Gastrocnemius medialis (tissue), 4 donors: Measurements from ENCODE around the gene KCNS1. TPM values are rescaled to one million over a fixed set of nuclear protein-coding genes. Genes with fewer than 3 reads are reported as not detected.
A peak's percentile ranks its signal among the peaks of the same experiment; 100 is the strongest.

Experiments
- ATAC-seq, 2 donors: fragments of 150-250 bp; one replicate each; pipeline ENCODE4 v1.9.1; 2016
- DNase-seq, 2 donors: peaks; one replicate each; pipeline ENCODE4 v3.0.0-alpha.2; 2019
- H3K27ac ChIP-seq, 4 donors: fragments of 200-600 bp; sonication (generic); 1 replicate in 1 of 4; 2 replicates in 3 of 4; pipeline ENCODE4 v1.5.1; 2016 to 2018; ENCODE audit warnings: mild to moderate bottlenecking in 2 of 4, moderate library complexity in 1 of 4
- H3K27me3 ChIP-seq, 3 donors: fragments of 200-600 bp; sonication (generic) in 2 of 3; 1 replicate in 1 of 3; 2 replicates in 2 of 3; pipeline versions ENCODE4 v1.5.1 to v1.6.0; 2016 to 2019; ENCODE audit warnings: mild to moderate bottlenecking in 1 of 3, moderate library complexity in 1 of 3
- H3K36me3 ChIP-seq, 2 donors: fragments of 200-600 bp; sonication (generic) in 1 of 2; one replicate each; pipeline ENCODE4 v1.5.1; 2017 to 2018
- H3K4me1 ChIP-seq, 2 donors: fragments of 200-600 bp; sonication (generic) in 1 of 2; one replicate each; pipeline ENCODE4 v1.5.1; 2016 to 2017; ENCODE audit warnings: mild to moderate bottlenecking in 2 of 2
- H3K4me3 ChIP-seq, 4 donors: fragments of 200-600 bp; sonication (generic) in 3 of 4; 1 replicate in 1 of 4; 2 replicates in 3 of 4; pipeline ENCODE4 v1.5.1; 2016 to 2019; ENCODE audit warnings: mild to moderate bottlenecking in 2 of 4
- H3K9me3 ChIP-seq, 3 donors: fragments of 200-600 bp; sonication (generic) in 2 of 3; 1 replicate in 1 of 3; 2 replicates in 2 of 3; pipeline ENCODE4 v1.5.1; 2016 to 2019
- CTCF ChIP-seq, 5 experiments: fragments of 450-650 bp in 3 of 5; fragments of 200-600 bp in 2 of 5; sonication (generic) in 2 of 5; IDR thresholded peaks in 4 of 5; conservative IDR thresholded peaks in 1 of 5; 1 replicate in 4 of 5; 2 replicates in 1 of 5; pipeline ENCODE4 v1.5.1; 2016 to 2019; ENCODE audit warnings: antibody characterized with exemption in 5 of 5, mild to moderate bottlenecking in 3 of 5, moderate library complexity in 3 of 5
- POLR2A ChIP-seq, 2 donors: fragments of 450-650 bp; IDR thresholded peaks; one replicate each; pipeline ENCODE4 v1.6.1; 2017; ENCODE audit warnings: antibody characterized with exemption in 2 of 2, mild to moderate bottlenecking in 2 of 2, moderate library complexity in 2 of 2
- in situ Hi-C, 4 donors: fragments of 200-750 bp; cut with MboI; loops; one replicate each; pipeline versions ENCODE4 v1.15.0 to v1.8.0; 2017; ENCODE audit warnings: low sequenced_read_pairs in 4 of 4
- intact Hi-C: fragments of 100-400 bp; cut with DNase I; formaldehyde crosslinking; loops from one replicate; pipeline ENCODE4 v1.15.1; 2023; ENCODE audit warnings: low total_unique reads
- total RNA-seq, 4 donors: library from RNA; depleted of rRNA; stranded (reverse); fragments of >200 nt; gene quantifications; one replicate each; pipeline versions ENCODE4 v1.1.0 to v1.2.3, GENCODE V29; 2016

KCNS1 gene
- total RNA-seq, 4 donors from 2014 or later = not detected

GRCh38 chr20:45080867-45081624 is 19.9 kb downstream of the KCNS1 start:
- TF ChIP-seq CTCF (IDR thresholded peaks at IDR 0.05 in 4 of 5, conservative IDR thresholded peaks at IDR 0.05 in 1 of 5) = peak in 1 of 5 experiments; percentile 13
- no peak for TF ChIP-seq POLR2A (IDR thresholded peaks at IDR 0.05)
- in situ Hi-C loops = no loop called here
- H3K9me3 ChIP-seq = no peaks in the 10 kb centered on the region
- H3K27ac ChIP-seq = no peak overlapping the region
- H3K36me3 ChIP-seq = peaks cover 0 to 39% of the 10 kb centered on the region in 2 donors
- ATAC-seq (no peak), DNase-seq (no peak)
- intact Hi-C loops = no loop called here
- H3K4me1 ChIP-seq = no peaks in the 10 kb centered on the region
- H3K4me3 ChIP-seq = no peak overlapping the region
- H3K27me3 ChIP-seq = no peaks in the 10 kb centered on the region

GRCh38 chr20:45077559-45077958 is 23.4 kb downstream of the KCNS1 start:
- Histone ChIP-seq H3K27ac (no peak overlapping the region), H3K9me3 (no peaks in the 10 kb centered on the region), H3K4me3 (no peak overlapping the region), H3K36me3 (peaks cover 0 to 54% of the 10 kb centered on the region in 2 donors), H3K27me3 (no peaks in the 10 kb centered on the region), H3K4me1 (no peaks in the 10 kb centered on the region)
- TF ChIP-seq POLR2A (IDR thresholded peaks at IDR 0.05) (no peak), CTCF (IDR thresholded peaks at IDR 0.05 in 4 of 5, conservative IDR thresholded peaks at IDR 0.05 in 1 of 5) (no peak)
- no peak for DNase-seq
- intact Hi-C loops = no loop called here
- no peak for ATAC-seq
- in situ Hi-C loops = no loop called here

DNA sequence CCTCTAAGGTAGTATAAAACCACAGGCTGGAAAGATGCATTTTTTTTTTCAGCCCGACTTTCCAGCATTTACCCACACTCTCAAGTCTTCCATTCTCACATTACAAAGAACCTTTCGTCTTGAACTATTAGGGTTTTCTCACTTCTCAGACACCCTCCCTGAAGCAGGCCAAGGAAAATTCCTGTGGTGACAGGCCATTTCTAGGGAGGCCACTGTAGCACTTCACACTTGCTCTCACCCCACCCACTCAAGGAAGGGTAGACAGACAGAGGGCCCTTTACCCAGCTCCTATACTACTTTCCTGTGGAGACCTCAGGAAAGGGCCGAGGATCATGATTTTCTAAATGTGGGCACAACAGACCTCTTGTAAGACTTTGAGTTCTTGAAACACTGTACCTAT is 27.7 kb downstream of the KCNS1 start:
- DNase-seq = no peak
- peaks cover 0 to 23% of the 10 kb centered on the region in 2 donors for H3K36me3 ChIP-seq
- no peak overlapping the region for H3K4me3 ChIP-seq
- ATAC-seq = no peak
- no peak overlapping the region for H3K27ac ChIP-seq
- in situ Hi-C loops (loop anchor here in 1 of 4 donors (25.0 kb wide), 1 partner anchor 111 kb away; the partner anchor contains the start of genes STK4 and TOMM34), intact Hi-C loops (no loop called here)
- no peaks in the 10 kb centered on the region for H3K27me3 ChIP-seq
- no peaks in the 10 kb centered on the region for H3K9me3 ChIP-seq
- H3K4me1 ChIP-seq = peaks cover 7 to 11% of the 10 kb centered on the region in 2 donors
- TF ChIP-seq POLR2A (IDR thresholded peaks at IDR 0.05) (no peak), CTCF (IDR thresholded peaks at IDR 0.05 in 4 of 5, conservative IDR thresholded peaks at IDR 0.05 in 1 of 5) (no peak)

GRCh38 chr20:45072066-45072465 is 28.9 kb downstream of the KCNS1 start:
- Histone ChIP-seq H3K4me3 (no peak overlapping the region), H3K9me3 (no peaks in the 10 kb centered on the region), H3K4me1 (peaks cover 7 to 11% of the 10 kb centered on the region in 2 donors), H3K27ac (no peak overlapping the region), H3K36me3 (peaks cover 0 to 23% of the 10 kb centered on the region in 2 donors), H3K27me3 (no peaks in the 10 kb centered on the region)
- DNase-seq = no peak
- no peak for ATAC-seq
- intact Hi-C loops = no loop called here
- TF ChIP-seq POLR2A (IDR thresholded peaks at IDR 0.05) (no peak), CTCF (IDR thresholded peaks at IDR 0.05 in 4 of 5, conservative IDR thresholded peaks at IDR 0.05 in 1 of 5) (no peak)
- in situ Hi-C loops = loop anchor here in 1 of 4 donors (25.0 kb wide), 1 partner anchor 110 kb away; the partner anchor contains the start of genes STK4 and TOMM34
